Endothelial cell (in vitro differentiated cells): ENCODE measurements around the gene PLA2G4A. TPM values are rescaled to one million over a fixed set of nuclear protein-coding genes. Genes with fewer than 3 reads are reported as not detected.

ENCODE experiments used
- DNase-seq: peaks from one replicate; pipeline ENCODE4 v3.0.0; 2021; ENCODE audit warnings: low spot score
- H3K27ac Mint-ChIP-seq: one replicate; pipeline ENCODE4 v1.8.0; 2021; ENCODE audit warnings: mixed read lengths, inconsistent platforms; ENCODE audit not compliant: unreplicated experiment
- H3K27me3 Mint-ChIP-seq: one replicate; pipeline ENCODE4 v1.8.0; 2021; ENCODE audit warnings: mild to moderate bottlenecking, moderate library complexity, mixed read lengths, inconsistent platforms; ENCODE audit not compliant: unreplicated experiment
- H3K36me3 Mint-ChIP-seq: one replicate; pipeline ENCODE4 v1.8.0; 2021; ENCODE audit warnings: mild to moderate bottlenecking, low read depth, mixed read lengths, inconsistent platforms; ENCODE audit not compliant: unreplicated experiment
- H3K4me1 Mint-ChIP-seq: one replicate; pipeline ENCODE4 v1.8.0; 2021; ENCODE audit warnings: mild to moderate bottlenecking, mixed read lengths, inconsistent platforms; ENCODE audit not compliant: unreplicated experiment
- H3K4me3 Mint-ChIP-seq: one replicate; pipeline ENCODE4 v1.8.0; 2021; ENCODE audit warnings: mild to moderate bottlenecking, mixed read lengths, inconsistent platforms; ENCODE audit not compliant: unreplicated experiment
- H3K9me3 Mint-ChIP-seq: one replicate; pipeline ENCODE4 v1.8.0; 2021; ENCODE audit warnings: mixed read lengths, inconsistent platforms; ENCODE audit not compliant: unreplicated experiment
- CTCF ChIP-seq: fragments of 200-600 bp; sonication (generic); IDR thresholded peaks from one replicate; pipeline ENCODE4 v1.5.0; 2021; ENCODE audit warnings: antibody characterized with exemption; ENCODE audit not compliant: unreplicated experiment
- total RNA-seq: library from RNA; stranded (reverse); fragmentation: NEBNext Ultra II Directional; extraction: Animal tissue kit (Norgen Biotek cat#: 25700); gene quantifications from one replicate; pipeline ENCODE4 v1.2.1, GENCODE V29; 2021; ENCODE audit not compliant: unreplicated experiment

Gene PLA2G4A
- total RNA-seq, 1 donor from 2014 or later: 12.2 TPM

- no peak overlapping the region for H3K27ac Mint-ChIP-seq
- no peaks in the 10 kb centered on the region for H3K27me3 Mint-ChIP-seq
- H3K36me3 Mint-ChIP-seq: no peaks in the 10 kb centered on the region
- H3K9me3 Mint-ChIP-seq: no peaks in the 10 kb centered on the region
- peaks cover 8% of the 10 kb centered on the region for H3K4me1 Mint-ChIP-seq
- no peak for TF ChIP-seq CTCF
- DNase-seq: no peak
- peak overlapping the region; percentile 91 for H3K4me3 Mint-ChIP-seq
Observed at GRCh38 chr1:186829686-186830587, 1.2 kb downstream of the PLA2G4A start.

GRCh38 chr1:186831168-186831567 lies 2.4 kb downstream of the PLA2G4A start:
- Mint-ChIP-seq H3K9me3 (no peaks in the 10 kb centered on the region), H3K27ac (no peak overlapping the region), H3K4me3 (no peak overlapping the region), H3K27me3 (no peaks in the 10 kb centered on the region), H3K4me1 (peaks cover 8% of the 10 kb centered on the region), H3K36me3 (no peaks in the 10 kb centered on the region)
- no peak for TF ChIP-seq CTCF
- no peak for DNase-seq

GRCh38 chr1:186834399-186834958 lies 5.7 kb downstream of the PLA2G4A start:
- no peaks in the 10 kb centered on the region for H3K9me3 Mint-ChIP-seq
- no peaks in the 10 kb centered on the region for H3K36me3 Mint-ChIP-seq
- no peaks in the 10 kb centered on the region for H3K27me3 Mint-ChIP-seq
- no peak for DNase-seq
- H3K4me1 Mint-ChIP-seq: peaks cover 3% of the 10 kb centered on the region
- H3K4me3 Mint-ChIP-seq: no peak overlapping the region
- TF ChIP-seq CTCF: no peak
- H3K27ac Mint-ChIP-seq: no peak overlapping the region

- H3K4me3 Mint-ChIP-seq: no peak overlapping the region
Observed at GRCh38 chr1:186835448-186835847, 6.7 kb downstream of the PLA2G4A start.

More at GRCh38 chr1:186835448-186835847, 6.7 kb downstream of the PLA2G4A start:
- Mint-ChIP-seq H3K27me3 (no peaks in the 10 kb centered on the region), H3K9me3 (no peaks in the 10 kb centered on the region), H3K27ac (no peak overlapping the region), H3K36me3 (no peaks in the 10 kb centered on the region), H3K4me1 (no peaks in the 10 kb centered on the region)
- no peak for DNase-seq
- TF ChIP-seq CTCF: no peak
